ENCODE results near the gene NANOS3. TPM values are rescaled to one million over a fixed set of nuclear protein-coding genes. Genes with fewer than 3 reads are reported as not detected.

NANOS3 gene
- total and polyA plus RNA-seq, 2 experiments from 2014 or later, result not detected

DNA sequence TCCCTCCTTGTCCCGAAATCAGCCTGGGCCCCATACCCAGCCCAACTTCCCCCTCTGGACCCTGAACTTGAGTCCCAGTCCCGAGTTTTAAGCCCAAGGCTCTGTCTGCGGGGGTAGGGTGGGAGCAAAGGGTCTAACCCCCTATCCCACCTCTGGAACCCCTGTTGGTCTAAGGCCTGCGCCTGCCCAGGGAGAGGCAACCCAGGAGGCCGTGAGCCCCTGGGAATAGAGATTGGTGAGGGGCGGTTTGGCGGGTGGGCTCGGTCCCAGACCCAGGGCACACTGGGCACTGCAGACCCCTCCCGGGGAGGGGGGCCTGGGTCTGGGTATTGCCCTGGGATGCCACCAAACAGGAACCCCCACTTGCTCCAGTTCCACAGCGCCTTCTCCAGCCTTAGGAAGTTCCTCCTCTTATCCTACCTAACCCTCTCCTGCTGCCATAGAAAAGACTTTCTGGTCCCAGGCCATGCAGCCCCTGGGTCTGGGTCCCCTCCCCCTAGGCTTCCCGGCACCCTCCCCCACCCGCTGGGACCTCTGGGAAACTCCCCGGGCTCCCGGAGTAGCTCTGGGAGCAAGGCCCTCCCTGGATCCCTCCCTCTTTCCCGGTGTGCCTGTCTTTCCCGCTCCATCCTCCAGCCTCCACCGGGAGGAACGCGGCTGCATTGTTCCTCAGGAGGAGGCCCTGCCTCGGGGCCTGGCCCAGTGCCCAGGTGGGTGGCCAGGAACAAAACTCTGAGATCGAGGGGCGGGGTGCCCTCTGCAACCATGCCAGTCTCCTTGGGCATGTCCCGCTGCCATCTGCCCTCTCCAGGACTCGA is 33.6 kb upstream of the NANOS3 start:
- Mint-ChIP-seq H3K4me3 (peak overlapping the region; percentile 81), H3K9me3 (0 out of 3 replicates have a peak, but pooled peaks cover 3% of the 10 kb centered on the region), H3K27ac (no peak overlapping the region), H3K27me3 (ENCODE audit: insufficient read depth, low read depth, poor library complexity) (peaks cover 32% of the 10 kb centered on the region), H3K36me3 (ENCODE audit: low read depth) (no peaks in the 10 kb centered on the region; the same call in 2 of the 3 replicates), H3K4me1 (peaks cover 41% of the 10 kb centered on the region)
- Histone ChIP-seq H3F3A (replicated peaks; ENCODE audit: low read depth) (peaks cover 27% of the 10 kb centered on the region), H3K4me3 (peak overlapping the region; percentile 74), H3K36me3 (ENCODE audit: insufficient read depth) (no peaks in the 10 kb centered on the region), H2AFZ (0 out of 2 replicates have a peak overlapping the region, but pooled peaks have one; percentile 63), H3K27ac (ENCODE audit: low read depth) (no peak overlapping the region), H3K4me1 (ENCODE audit: insufficient read depth) (peaks cover 43% of the 10 kb centered on the region), H3K79me2 (replicated peaks; ENCODE audit: insufficient read depth) (peaks cover 12% of the 10 kb centered on the region; the same call in 1 of the 2 replicates), H4K20me1 (replicated peaks; ENCODE audit: insufficient read depth) (no peaks in the 10 kb centered on the region), H3K4me2 (peak overlapping the region; percentile 99), H3K27me3 (ENCODE audit: insufficient read depth) (no peaks in the 10 kb centered on the region), H3K9me2 (ENCODE audit: insufficient read depth) (no peaks in the 10 kb centered on the region)
- no peak for TF ChIP-seq NANOG (IDR thresholded peaks at IDR 0.05; ENCODE audit: borderline replicate concordance)
- TF ChIP-seq, protein P1, sequence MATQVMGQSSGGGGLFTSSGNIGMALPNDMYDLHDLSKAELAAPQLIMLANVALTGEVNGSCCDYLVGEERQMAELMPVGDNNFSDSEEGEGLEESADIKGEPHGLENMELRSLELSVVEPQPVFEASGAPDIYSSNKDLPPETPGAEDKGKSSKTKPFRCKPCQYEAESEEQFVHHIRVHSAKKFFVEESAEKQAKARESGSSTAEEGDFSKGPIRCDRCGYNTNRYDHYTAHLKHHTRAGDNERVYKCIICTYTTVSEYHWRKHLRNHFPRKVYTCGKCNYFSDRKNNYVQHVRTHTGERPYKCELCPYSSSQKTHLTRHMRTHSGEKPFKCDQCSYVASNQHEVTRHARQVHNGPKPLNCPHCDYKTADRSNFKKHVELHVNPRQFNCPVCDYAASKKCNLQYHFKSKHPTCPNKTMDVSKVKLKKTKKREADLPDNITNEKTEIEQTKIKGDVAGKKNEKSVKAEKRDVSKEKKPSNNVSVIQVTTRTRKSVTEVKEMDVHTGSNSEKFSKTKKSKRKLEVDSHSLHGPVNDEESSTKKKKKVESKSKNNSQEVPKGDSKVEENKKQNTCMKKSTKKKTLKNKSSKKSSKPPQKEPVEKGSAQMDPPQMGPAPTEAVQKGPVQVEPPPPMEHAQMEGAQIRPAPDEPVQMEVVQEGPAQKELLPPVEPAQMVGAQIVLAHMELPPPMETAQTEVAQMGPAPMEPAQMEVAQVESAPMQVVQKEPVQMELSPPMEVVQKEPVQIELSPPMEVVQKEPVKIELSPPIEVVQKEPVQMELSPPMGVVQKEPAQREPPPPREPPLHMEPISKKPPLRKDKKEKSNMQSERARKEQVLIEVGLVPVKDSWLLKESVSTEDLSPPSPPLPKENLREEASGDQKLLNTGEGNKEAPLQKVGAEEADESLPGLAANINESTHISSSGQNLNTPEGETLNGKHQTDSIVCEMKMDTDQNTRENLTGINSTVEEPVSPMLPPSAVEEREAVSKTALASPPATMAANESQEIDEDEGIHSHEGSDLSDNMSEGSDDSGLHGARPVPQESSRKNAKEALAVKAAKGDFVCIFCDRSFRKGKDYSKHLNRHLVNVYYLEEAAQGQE (IDR thresholded peaks at IDR 0.05; ENCODE audit: unreplicated experiment), result no peak
- TF ChIP-seq EZH2 (IDR thresholded peaks at IDR 0.05; ENCODE audit: low read depth, unreplicated experiment), result no peak
- ATAC-seq (peak; percentile 2), DNase-seq (ENCODE audit: low spot score) (peak; percentile 76)

DNA sequence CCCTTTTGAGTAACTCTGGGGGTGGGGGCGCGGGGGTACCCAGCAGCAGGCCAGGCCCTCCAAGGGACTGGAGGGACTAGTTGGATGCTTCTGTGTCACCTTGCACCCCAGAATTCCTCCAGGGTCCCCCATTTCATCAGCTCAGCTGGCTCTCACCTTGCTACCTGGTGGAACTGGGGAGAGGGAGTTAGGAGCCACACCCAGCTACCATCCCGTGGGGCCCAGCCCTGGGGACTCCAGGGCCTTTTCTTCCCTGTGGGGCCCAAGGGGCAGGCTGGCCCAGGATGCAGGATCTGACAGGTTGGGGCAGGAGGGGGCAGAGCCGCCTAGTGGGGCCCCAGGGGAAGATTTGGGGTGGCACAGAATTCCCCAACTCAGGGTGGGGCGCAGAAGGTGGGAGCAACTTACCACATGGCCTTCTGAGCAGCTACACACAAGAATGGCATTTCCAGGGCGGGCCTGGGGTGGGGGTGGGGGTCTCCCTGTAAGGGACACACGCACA is 32.8 kb upstream of the NANOS3 start:
- DNase-seq (ENCODE audit: low spot score) (no peak), ATAC-seq (no peak)
- Mint-ChIP-seq H3K4me3 (0 out of 3 replicates have a peak overlapping the region, but pooled peaks have one; percentile 23), H3K4me1 (peaks cover 45% of the 10 kb centered on the region), H3K36me3 (ENCODE audit: low read depth) (no peaks in the 10 kb centered on the region; the same call in 2 of the 3 replicates), H3K9me3 (0 out of 3 replicates have a peak, but pooled peaks cover 3% of the 10 kb centered on the region), H3K27me3 (ENCODE audit: insufficient read depth, low read depth, poor library complexity) (peaks cover 32% of the 10 kb centered on the region), H3K27ac (no peak overlapping the region)
- H3K9me2 ChIP-seq (ENCODE audit: insufficient read depth), result no peaks in the 10 kb centered on the region
- no peak overlapping the region for H2AFZ ChIP-seq
- H3K27me3 ChIP-seq (ENCODE audit: insufficient read depth), result no peaks in the 10 kb centered on the region
- peaks cover 49% of the 10 kb centered on the region for H3K4me1 ChIP-seq (ENCODE audit: insufficient read depth)
- H3F3A ChIP-seq (replicated peaks; ENCODE audit: low read depth), result peaks cover 31% of the 10 kb centered on the region
- peak overlapping the region; percentile 99 for H3K4me2 ChIP-seq
- H3K4me3 ChIP-seq, result peak overlapping the region; percentile 23; the same call in 1 of the 2 replicates
- H3K27ac ChIP-seq (ENCODE audit: low read depth), result no peak overlapping the region; the same call in 1 of the 2 replicates
- H3K79me2 ChIP-seq (replicated peaks; ENCODE audit: insufficient read depth), result peaks cover 8% of the 10 kb centered on the region; the same call in 1 of the 2 replicates
- no peaks in the 10 kb centered on the region for H3K36me3 ChIP-seq (ENCODE audit: insufficient read depth)
- no peaks in the 10 kb centered on the region for H4K20me1 ChIP-seq (replicated peaks; ENCODE audit: insufficient read depth)
- no peak for TF ChIP-seq EZH2phosphoT487 (IDR thresholded peaks at IDR 0.05; ENCODE audit: unreplicated experiment)
- TF ChIP-seq, protein P2, sequence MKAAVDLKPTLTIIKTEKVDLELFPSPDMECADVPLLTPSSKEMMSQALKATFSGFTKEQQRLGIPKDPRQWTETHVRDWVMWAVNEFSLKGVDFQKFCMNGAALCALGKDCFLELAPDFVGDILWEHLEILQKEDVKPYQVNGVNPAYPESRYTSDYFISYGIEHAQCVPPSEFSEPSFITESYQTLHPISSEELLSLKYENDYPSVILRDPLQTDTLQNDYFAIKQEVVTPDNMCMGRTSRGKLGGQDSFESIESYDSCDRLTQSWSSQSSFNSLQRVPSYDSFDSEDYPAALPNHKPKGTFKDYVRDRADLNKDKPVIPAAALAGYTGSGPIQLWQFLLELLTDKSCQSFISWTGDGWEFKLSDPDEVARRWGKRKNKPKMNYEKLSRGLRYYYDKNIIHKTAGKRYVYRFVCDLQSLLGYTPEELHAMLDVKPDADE (IDR thresholded peaks at IDR 0.05), result no peak
- TF ChIP-seq, protein P1 (IDR thresholded peaks at IDR 0.05; ENCODE audit: unreplicated experiment), result no peak
- TF ChIP-seq, protein P3, sequence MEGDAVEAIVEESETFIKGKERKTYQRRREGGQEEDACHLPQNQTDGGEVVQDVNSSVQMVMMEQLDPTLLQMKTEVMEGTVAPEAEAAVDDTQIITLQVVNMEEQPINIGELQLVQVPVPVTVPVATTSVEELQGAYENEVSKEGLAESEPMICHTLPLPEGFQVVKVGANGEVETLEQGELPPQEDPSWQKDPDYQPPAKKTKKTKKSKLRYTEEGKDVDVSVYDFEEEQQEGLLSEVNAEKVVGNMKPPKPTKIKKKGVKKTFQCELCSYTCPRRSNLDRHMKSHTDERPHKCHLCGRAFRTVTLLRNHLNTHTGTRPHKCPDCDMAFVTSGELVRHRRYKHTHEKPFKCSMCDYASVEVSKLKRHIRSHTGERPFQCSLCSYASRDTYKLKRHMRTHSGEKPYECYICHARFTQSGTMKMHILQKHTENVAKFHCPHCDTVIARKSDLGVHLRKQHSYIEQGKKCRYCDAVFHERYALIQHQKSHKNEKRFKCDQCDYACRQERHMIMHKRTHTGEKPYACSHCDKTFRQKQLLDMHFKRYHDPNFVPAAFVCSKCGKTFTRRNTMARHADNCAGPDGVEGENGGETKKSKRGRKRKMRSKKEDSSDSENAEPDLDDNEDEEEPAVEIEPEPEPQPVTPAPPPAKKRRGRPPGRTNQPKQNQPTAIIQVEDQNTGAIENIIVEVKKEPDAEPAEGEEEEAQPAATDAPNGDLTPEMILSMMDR (conservative IDR thresholded peaks at IDR 0.05; ENCODE audit: low read depth in 2 of 2), result no peak
- no peak for TF ChIP-seq POLR2AphosphoS5 (IDR thresholded peaks at IDR 0.05; ENCODE audit: low read depth)
- TF ChIP-seq NANOG (IDR thresholded peaks at IDR 0.05; ENCODE audit: borderline replicate concordance), result no peak
- no peak for TF ChIP-seq ZNF114 (CRISPR knock-in tag; IDR thresholded peaks at IDR 0.05)
- no peak for TF ChIP-seq JUNB (IDR thresholded peaks at IDR 0.05; ENCODE audit: unreplicated experiment)

All from GM23338 (cell line).